ENCODE data around the gene GALNT3. TPM values are rescaled to one million over a fixed set of nuclear protein-coding genes. Genes with fewer than 3 reads are reported as not detected.

The GALNT3 gene
- total and polyA plus RNA-seq, 8 donors = 15.6 to 37.7 (median 30.4) TPM

- peak; percentile 81 for ATAC-seq
- peak in 1 of 4 donors; percentile 60 for DNase-seq
Measured at GRCh38 chr2:165778653-165779451, 15.2 kb downstream of the GALNT3 start.

GRCh38 chr2:165778187-165778556 lies 15.9 kb downstream of the GALNT3 start:
- TF ChIP-seq CTCF (IDR thresholded peaks at IDR 0.05) = no peak
- DNase-seq (no peak), ATAC-seq (no peak)
- H3K4me3 ChIP-seq = no peak overlapping the region
- H3K9me3 ChIP-seq = peaks cover 0 to 3% of the 10 kb centered on the region in 2 donors
- H3K27me3 ChIP-seq = no peaks in the 10 kb centered on the region
- no peaks in the 10 kb centered on the region for H3K36me3 ChIP-seq
- intact Hi-C loops (cut with DNase I) = no loop called here
- no peak overlapping the region for H3K27ac ChIP-seq
- no peaks in the 10 kb centered on the region for H3K4me1 ChIP-seq

More at GRCh38 chr2:165778653-165779451, 15.2 kb downstream of the GALNT3 start:
- intact Hi-C loops (cut with DNase I) = no loop called here
- peak in 1 of 2 donors; percentile 23 for TF ChIP-seq CTCF (IDR thresholded peaks at IDR 0.05)
- H3K27ac ChIP-seq = no peak overlapping the region
- H3K9me3 ChIP-seq = peaks cover 0 to 3% of the 10 kb centered on the region in 2 donors
- no peak overlapping the region for H3K4me3 ChIP-seq
- no peaks in the 10 kb centered on the region for H3K4me1 ChIP-seq
- no peaks in the 10 kb centered on the region for H3K27me3 ChIP-seq
- H3K36me3 ChIP-seq = no peaks in the 10 kb centered on the region

GRCh38 chr2:165777522-165778186 lies 16.4 kb downstream of the GALNT3 start:
- TF ChIP-seq CTCF (IDR thresholded peaks at IDR 0.05) = no peak
- H3K9me3 ChIP-seq = peaks cover 0 to 3% of the 10 kb centered on the region in 2 donors
- no peak overlapping the region for H3K27ac ChIP-seq
- DNase-seq (no peak), ATAC-seq (no peak)
- no peaks in the 10 kb centered on the region for H3K36me3 ChIP-seq
- H3K27me3 ChIP-seq = no peaks in the 10 kb centered on the region
- intact Hi-C loops (cut with DNase I) = no loop called here
- no peak overlapping the region for H3K4me3 ChIP-seq
- no peaks in the 10 kb centered on the region for H3K4me1 ChIP-seq

DNA sequence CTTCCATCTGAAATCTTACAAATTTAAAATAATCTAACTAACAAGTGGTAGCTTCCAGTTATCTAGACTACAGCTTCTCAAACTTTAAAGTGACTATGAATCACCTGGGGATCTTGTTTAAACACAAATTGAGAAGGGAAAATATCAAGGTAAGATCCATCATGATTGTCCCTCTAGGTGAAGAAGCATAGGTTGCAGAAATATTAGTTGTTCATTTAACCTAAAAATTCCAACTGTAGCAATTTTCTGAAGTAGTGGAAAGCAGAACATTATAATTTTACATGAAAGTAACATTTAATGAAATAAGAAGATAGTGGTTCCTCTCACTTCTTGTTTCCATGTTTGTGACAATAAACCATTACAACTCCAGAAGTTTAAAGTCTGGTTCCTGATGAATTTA lies 17.3 kb downstream of the GALNT3 start:
- peaks cover 0 to 3% of the 10 kb centered on the region in 2 donors for H3K9me3 ChIP-seq
- ATAC-seq (no peak), DNase-seq (no peak)
- no peak for TF ChIP-seq CTCF (IDR thresholded peaks at IDR 0.05)
- no peaks in the 10 kb centered on the region for H3K27me3 ChIP-seq
- no peaks in the 10 kb centered on the region for H3K4me1 ChIP-seq
- H3K4me3 ChIP-seq = no peak overlapping the region
- H3K36me3 ChIP-seq = no peaks in the 10 kb centered on the region
- no peak overlapping the region for H3K27ac ChIP-seq
- intact Hi-C loops (cut with DNase I) = no loop called here

GRCh38 chr2:165776013-165776412 lies 18.0 kb downstream of the GALNT3 start:
- Histone ChIP-seq H3K9me3 (peaks cover 0 to 3% of the 10 kb centered on the region in 2 donors), H3K4me3 (no peak overlapping the region), H3K27ac (no peak overlapping the region), H3K27me3 (no peaks in the 10 kb centered on the region), H3K4me1 (no peaks in the 10 kb centered on the region), H3K36me3 (no peaks in the 10 kb centered on the region)
- ATAC-seq (no peak), DNase-seq (no peak)
- TF ChIP-seq CTCF (IDR thresholded peaks at IDR 0.05) = no peak
- intact Hi-C loops (cut with DNase I) = no loop called here

All from left lung (tissue), 10 donors.